Testis (tissue), 3 donors: ENCODE data around the gene MYO1D. TPM values are rescaled to one million over a fixed set of nuclear protein-coding genes. Genes with fewer than 3 reads are reported as not detected.

Source experiments
- DNase-seq: peaks from one replicate; pipeline ENCODE4 v3.0.0-alpha.2; 2019
- H3K27ac ChIP-seq, 2 donors: fragments of 200-600 bp; sonication (generic); one replicate each; pipeline ENCODE4 v1.5.1; 2019
- H3K27me3 ChIP-seq: fragments of 200-600 bp; sonication (generic); one replicate; pipeline ENCODE4 v1.5.1; 2019
- H3K36me3 ChIP-seq: fragments of 200-600 bp; sonication (generic); one replicate; pipeline ENCODE4 v1.5.1; 2017; ENCODE audit warnings: low read depth; ENCODE audit errors: missing control alignments
- H3K4me1 ChIP-seq: fragments of 200-600 bp; sonication (generic); one replicate; pipeline ENCODE4 v1.5.1; 2019
- H3K4me3 ChIP-seq, 2 donors: fragments of 200-600 bp; sonication (generic); one replicate each; pipeline ENCODE4 v1.5.1; 2017 to 2019
- H3K9me3 ChIP-seq: fragments of 200-600 bp; sonication (generic); one replicate; pipeline ENCODE4 v1.5.1; 2017
- POLR2A ChIP-seq: fragments of 450-650 bp; IDR thresholded peaks from one replicate; pipeline ENCODE4 v1.6.1; 2017; ENCODE audit warnings: antibody characterized with exemption, mild to moderate bottlenecking, moderate library complexity
- WGBS, 2 donors: methylation state at CpG; one replicate each; pipeline ENCODE4 v1.1.5; 2018; 5-methylcytosine and 5-hydroxymethylcytosine counted together
- intact Hi-C: fragments of 100-400 bp; cut with DNase I; formaldehyde crosslinking; loops from one replicate; pipeline ENCODE4 v1.15.1; 2023; ENCODE audit warnings: low total_unique reads
- polyA plus RNA-seq: library from polyadenylated mRNA; stranded (reverse); fragments of 350-450 nt; fragmentation: Illumina TruSeq; extraction: RNeasy Lipid Tissue Mini Kit (QIAGEN cat#74804); gene quantifications from one replicate; pipeline ENCODE4 v1.2.3, GENCODE V29; 2014; ENCODE audit warnings: low read depth, low replicate concordance; ENCODE audit not compliant: insufficient read depth
- total RNA-seq, 2 donors: library from RNA; depleted of rRNA; stranded (reverse); fragments of >200 nt; gene quantifications; one replicate each; pipeline ENCODE4 v1.2.3, GENCODE V29; 2016
- TF ChIP-seq, protein P1 (sequence below), 3 experiments: fragments of 450-650 bp in 2 of 3; fragments of 200-600 bp in 1 of 3; sonication (generic) in 1 of 3; IDR thresholded peaks; one replicate each; pipeline ENCODE4 v1.5.1; 2016 to 2019; ENCODE audit warnings: antibody characterized with exemption in 3 of 3, mild to moderate bottlenecking in 2 of 3, moderate library complexity in 1 of 3

Gene MYO1D
- total and polyA plus RNA-seq, 3 donors from 2014 or later: 29.5 to 34.1 (median 33.6) TPM

DNA sequence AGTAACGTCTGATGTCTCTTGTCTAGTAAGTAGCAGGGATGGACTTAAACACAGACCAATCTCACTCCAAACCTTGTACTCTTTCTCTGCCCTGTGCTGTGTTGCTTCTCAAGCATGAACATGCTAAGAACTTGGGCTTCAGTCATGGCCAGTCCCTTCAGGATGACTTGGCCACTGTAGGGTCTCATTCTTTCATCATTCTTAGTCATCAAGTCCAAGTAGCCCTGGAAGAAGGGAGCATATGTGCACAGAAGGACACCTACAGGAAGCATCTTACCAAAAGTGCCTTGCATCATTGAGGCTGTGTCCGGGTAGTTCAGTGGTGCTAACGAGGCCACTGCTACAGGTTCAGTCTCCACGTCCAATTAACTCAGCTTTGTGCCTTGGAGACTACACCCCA, 309.4 kb downstream of the MYO1D start:
- TF ChIP-seq POLR2A: no peak
- TF ChIP-seq, protein P1, sequence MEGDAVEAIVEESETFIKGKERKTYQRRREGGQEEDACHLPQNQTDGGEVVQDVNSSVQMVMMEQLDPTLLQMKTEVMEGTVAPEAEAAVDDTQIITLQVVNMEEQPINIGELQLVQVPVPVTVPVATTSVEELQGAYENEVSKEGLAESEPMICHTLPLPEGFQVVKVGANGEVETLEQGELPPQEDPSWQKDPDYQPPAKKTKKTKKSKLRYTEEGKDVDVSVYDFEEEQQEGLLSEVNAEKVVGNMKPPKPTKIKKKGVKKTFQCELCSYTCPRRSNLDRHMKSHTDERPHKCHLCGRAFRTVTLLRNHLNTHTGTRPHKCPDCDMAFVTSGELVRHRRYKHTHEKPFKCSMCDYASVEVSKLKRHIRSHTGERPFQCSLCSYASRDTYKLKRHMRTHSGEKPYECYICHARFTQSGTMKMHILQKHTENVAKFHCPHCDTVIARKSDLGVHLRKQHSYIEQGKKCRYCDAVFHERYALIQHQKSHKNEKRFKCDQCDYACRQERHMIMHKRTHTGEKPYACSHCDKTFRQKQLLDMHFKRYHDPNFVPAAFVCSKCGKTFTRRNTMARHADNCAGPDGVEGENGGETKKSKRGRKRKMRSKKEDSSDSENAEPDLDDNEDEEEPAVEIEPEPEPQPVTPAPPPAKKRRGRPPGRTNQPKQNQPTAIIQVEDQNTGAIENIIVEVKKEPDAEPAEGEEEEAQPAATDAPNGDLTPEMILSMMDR (IDR thresholded peaks at IDR 0.05): no peak
- H3K4me3 ChIP-seq: no peak overlapping the region
- DNase-seq: no peak
- H3K9me3 ChIP-seq: no peaks in the 10 kb centered on the region
- intact Hi-C loops: no loop called here
- H3K36me3 ChIP-seq: no peaks in the 10 kb centered on the region
- no peak overlapping the region for H3K27ac ChIP-seq
- no peaks in the 10 kb centered on the region for H3K27me3 ChIP-seq
- WGBS, 2 donors: 89 to 93% methylated on average over 4 of the region's 4 CpGs
- H3K4me1 ChIP-seq: no peaks in the 10 kb centered on the region

DNA sequence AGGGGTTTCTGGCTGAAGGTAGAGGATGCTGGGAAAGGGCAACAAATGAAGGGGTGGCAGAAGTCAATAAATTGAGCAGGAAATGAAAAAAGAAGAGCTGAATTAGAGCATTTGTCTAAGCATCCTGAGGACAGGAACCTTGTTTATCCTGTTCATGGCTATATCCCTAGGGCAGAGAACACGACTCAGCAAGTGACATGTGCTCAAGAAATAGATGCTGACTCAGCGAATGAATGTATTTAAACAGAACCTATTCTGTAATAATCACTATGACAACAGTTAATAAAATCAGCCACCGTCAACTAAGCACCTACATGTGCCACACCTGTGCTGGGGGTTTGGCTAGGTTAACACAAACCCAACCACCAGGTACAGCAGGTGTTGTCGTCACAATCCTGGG, 309.8 kb downstream of the MYO1D start:
- 78 to 84% methylated on average over 4 of the region's 4 CpGs for WGBS, 2 donors
- intact Hi-C loops: no loop called here
- no peaks in the 10 kb centered on the region for H3K9me3 ChIP-seq

DNA sequence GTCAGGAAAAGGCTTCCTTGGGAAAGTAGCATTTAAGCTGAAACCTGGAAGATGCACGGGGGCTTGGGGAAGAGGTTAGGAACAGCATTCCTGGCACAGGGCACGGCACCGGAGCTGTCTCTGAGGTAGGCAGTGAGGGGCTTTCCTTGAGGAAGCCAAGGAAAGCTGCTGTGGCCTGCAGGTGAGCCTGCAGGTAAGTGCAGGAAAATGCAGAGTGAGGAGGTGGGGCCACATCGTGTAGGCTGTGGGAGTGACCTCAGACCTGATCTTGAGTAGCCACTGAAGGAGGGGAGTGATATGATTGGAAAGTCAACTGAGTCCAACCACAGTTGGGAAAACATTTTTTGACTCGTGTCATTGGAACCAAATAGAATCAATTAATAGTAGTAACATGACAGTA, 310.6 kb downstream of the MYO1D start:
- no peaks in the 10 kb centered on the region for H3K9me3 ChIP-seq
- H3K4me3 ChIP-seq: no peak overlapping the region
- DNase-seq: no peak
- 84% methylated on average over 5 of the region's 5 CpGs for WGBS, 2 donors
- H3K4me1 ChIP-seq: no peaks in the 10 kb centered on the region
- H3K36me3 ChIP-seq: no peaks in the 10 kb centered on the region
- intact Hi-C loops: no loop called here
- H3K27ac ChIP-seq: no peak overlapping the region
- H3K27me3 ChIP-seq: no peaks in the 10 kb centered on the region
- no peak for TF ChIP-seq POLR2A
- TF ChIP-seq, protein P1 (IDR thresholded peaks at IDR 0.05): no peak

More for the DNA sequence above, 309.8 kb downstream of the MYO1D start:
- Histone ChIP-seq H3K27ac (no peak overlapping the region), H3K36me3 (no peaks in the 10 kb centered on the region), H3K4me3 (no peak overlapping the region), H3K4me1 (no peaks in the 10 kb centered on the region), H3K27me3 (no peaks in the 10 kb centered on the region)
- DNase-seq: no peak
- no peak for TF ChIP-seq POLR2A

DNA sequence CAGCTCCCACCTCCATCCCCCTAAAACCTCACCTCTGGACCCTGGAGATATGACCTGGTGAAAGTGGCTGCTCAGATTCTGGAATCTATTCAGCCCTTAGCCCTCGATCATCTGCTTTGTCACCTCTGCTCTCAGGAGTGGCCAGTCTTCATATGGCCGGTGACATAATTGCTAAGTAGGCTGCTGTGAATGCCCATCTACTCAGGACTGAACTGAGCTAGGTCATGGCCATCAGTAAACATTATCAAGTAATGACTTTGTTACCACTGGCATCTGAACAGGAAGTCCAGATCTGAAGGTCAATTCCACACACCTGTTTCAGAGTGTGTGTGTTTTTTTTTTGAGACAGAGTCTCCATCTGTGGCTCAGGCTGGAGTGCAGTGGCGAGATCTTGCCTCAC, 311.5 kb downstream of the MYO1D start:
- no peak for DNase-seq
- TF ChIP-seq, protein P1 (IDR thresholded peaks at IDR 0.05): no peak
- TF ChIP-seq POLR2A: no peak
- no peaks in the 10 kb centered on the region for H3K9me3 ChIP-seq
- H3K4me3 ChIP-seq: no peak overlapping the region
- no peaks in the 10 kb centered on the region for H3K4me1 ChIP-seq
- no peaks in the 10 kb centered on the region for H3K27me3 ChIP-seq
- no peaks in the 10 kb centered on the region for H3K36me3 ChIP-seq
- intact Hi-C loops: no loop called here
- 83 to 96% methylated on average over 3 of the region's 3 CpGs for WGBS, 2 donors
- H3K27ac ChIP-seq: no peak overlapping the region

DNA sequence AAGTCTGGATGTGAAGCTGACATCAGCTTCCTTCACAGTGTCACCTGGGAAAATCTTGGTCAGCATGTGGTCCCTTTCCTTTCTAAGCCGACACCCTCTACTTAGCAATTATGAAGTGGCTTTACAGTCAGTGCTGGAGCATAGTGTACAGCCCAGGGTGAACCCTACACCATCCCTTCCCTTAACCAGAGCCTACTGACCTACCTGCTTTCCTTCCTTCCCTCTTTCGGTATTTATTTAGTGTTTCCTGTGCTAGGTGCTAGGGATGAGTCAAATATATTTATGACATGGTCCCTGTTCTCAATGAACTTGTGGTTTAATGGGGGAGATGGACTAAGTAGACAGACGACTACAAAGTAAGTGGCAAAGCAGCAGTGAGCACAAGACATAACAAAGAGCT, 312.6 kb downstream of the MYO1D start:
- Histone ChIP-seq H3K36me3 (no peaks in the 10 kb centered on the region), H3K27me3 (no peaks in the 10 kb centered on the region), H3K4me1 (no peaks in the 10 kb centered on the region), H3K9me3 (no peaks in the 10 kb centered on the region), H3K4me3 (no peak overlapping the region), H3K27ac (no peak overlapping the region)
- 89 to 90% methylated on average over 3 of the region's 3 CpGs for WGBS, 2 donors
- DNase-seq: no peak
- intact Hi-C loops: no loop called here
- TF ChIP-seq POLR2A: no peak
- TF ChIP-seq, protein P1 (IDR thresholded peaks at IDR 0.05): no peak
